ENCODE results near the gene SORCS2.

DNA sequence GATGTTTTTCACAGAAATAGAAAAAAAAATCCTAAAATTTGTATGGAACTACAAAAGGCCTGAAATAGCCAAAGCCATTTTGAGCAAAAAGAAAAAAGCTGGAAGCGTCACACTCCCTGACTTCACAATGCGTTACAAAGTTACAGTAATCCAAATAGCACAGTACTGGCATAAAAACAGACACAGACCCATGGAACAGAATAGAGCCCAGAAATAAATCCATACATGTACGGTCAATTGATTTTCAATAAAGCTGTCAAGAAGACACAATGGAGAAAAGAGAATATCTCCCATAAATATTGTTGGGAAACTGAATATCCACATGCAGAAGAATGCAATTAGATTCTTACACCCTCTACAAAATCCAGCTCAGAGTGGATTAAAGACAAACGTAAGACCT lies 539.1 kb downstream of the SORCS2 start:
- TF ChIP-seq, protein P1, sequence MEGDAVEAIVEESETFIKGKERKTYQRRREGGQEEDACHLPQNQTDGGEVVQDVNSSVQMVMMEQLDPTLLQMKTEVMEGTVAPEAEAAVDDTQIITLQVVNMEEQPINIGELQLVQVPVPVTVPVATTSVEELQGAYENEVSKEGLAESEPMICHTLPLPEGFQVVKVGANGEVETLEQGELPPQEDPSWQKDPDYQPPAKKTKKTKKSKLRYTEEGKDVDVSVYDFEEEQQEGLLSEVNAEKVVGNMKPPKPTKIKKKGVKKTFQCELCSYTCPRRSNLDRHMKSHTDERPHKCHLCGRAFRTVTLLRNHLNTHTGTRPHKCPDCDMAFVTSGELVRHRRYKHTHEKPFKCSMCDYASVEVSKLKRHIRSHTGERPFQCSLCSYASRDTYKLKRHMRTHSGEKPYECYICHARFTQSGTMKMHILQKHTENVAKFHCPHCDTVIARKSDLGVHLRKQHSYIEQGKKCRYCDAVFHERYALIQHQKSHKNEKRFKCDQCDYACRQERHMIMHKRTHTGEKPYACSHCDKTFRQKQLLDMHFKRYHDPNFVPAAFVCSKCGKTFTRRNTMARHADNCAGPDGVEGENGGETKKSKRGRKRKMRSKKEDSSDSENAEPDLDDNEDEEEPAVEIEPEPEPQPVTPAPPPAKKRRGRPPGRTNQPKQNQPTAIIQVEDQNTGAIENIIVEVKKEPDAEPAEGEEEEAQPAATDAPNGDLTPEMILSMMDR (IDR thresholded peaks at IDR 0.05), result no peak
- TF ChIP-seq POLR2A (IDR thresholded peaks at IDR 0.05), result no peak
